ENCODE results near the gene LRRC42.

Gene LRRC42

GRCh38 chr1:53951697-53952096 is 5.5 kb downstream of the LRRC42 start:
- Histone ChIP-seq H3K27ac (ENCODE audit: low read length) (no peak overlapping the region), H3K36me3 (ENCODE audit: control insufficient read depth, insufficient read depth, low read length) (no peaks in the 10 kb centered on the region), H3K9me3 (ENCODE audit: control insufficient read depth, insufficient read depth, low read length) (no peaks in the 10 kb centered on the region), H3K4me3 (ENCODE audit: low read length) (no peak overlapping the region), H3K4me1 (ENCODE audit: control insufficient read depth, insufficient read depth, low read length) (no peaks in the 10 kb centered on the region), H3K27me3 (ENCODE audit: control insufficient read depth, insufficient read depth, low read length) (no peaks in the 10 kb centered on the region)
- DNase-seq (ENCODE audit: low read depth, low spot score), result no peak
- WGBS (ENCODE audit: insufficient coverage, insufficient read length), result no CpG with 5 or more reads among the region's 5 CpGs

GRCh38 chr1:53954128-53954527 is 8.0 kb downstream of the LRRC42 start:
- Histone ChIP-seq H3K27me3 (ENCODE audit: control insufficient read depth, insufficient read depth, low read length) (no peaks in the 10 kb centered on the region), H3K4me1 (ENCODE audit: control insufficient read depth, insufficient read depth, low read length) (no peaks in the 10 kb centered on the region), H3K4me3 (ENCODE audit: low read length) (no peak overlapping the region), H3K9me3 (ENCODE audit: control insufficient read depth, insufficient read depth, low read length) (no peaks in the 10 kb centered on the region), H3K27ac (ENCODE audit: low read length) (no peak overlapping the region), H3K36me3 (ENCODE audit: control insufficient read depth, insufficient read depth, low read length) (no peaks in the 10 kb centered on the region)
- WGBS (ENCODE audit: insufficient coverage, insufficient read length), result no CpG with 5 or more reads among the region's 2 CpGs
- DNase-seq (ENCODE audit: low read depth, low spot score), result no peak

- H3K36me3 ChIP-seq (ENCODE audit: control insufficient read depth, insufficient read depth, low read length), result peaks cover 2% of the 10 kb centered on the region; the same call in 1 of the 2 replicates
- no peak overlapping the region for H3K4me3 ChIP-seq (ENCODE audit: low read length)
- H3K27ac ChIP-seq (ENCODE audit: low read length), result no peak overlapping the region
- DNase-seq (ENCODE audit: low read depth, low spot score), result no peak
- no peaks in the 10 kb centered on the region for H3K4me1 ChIP-seq (ENCODE audit: control insufficient read depth, insufficient read depth, low read length)
- no peaks in the 10 kb centered on the region for H3K9me3 ChIP-seq (ENCODE audit: control insufficient read depth, insufficient read depth, low read length)
- H3K27me3 ChIP-seq (ENCODE audit: control insufficient read depth, insufficient read depth, low read length), result no peaks in the 10 kb centered on the region
- no CpG with 5 or more reads among the region's 3 CpGs for WGBS (ENCODE audit: insufficient coverage, insufficient read length)
Measured at GRCh38 chr1:53956308-53957168, 10.4 kb downstream of the LRRC42 start.

- no peaks in the 10 kb centered on the region for H3K4me1 ChIP-seq (ENCODE audit: control insufficient read depth, insufficient read depth, low read length)
- no CpG with 5 or more reads among the region's 3 CpGs for WGBS (ENCODE audit: insufficient coverage, insufficient read length)
- no peak overlapping the region for H3K27ac ChIP-seq (ENCODE audit: low read length)
- H3K27me3 ChIP-seq (ENCODE audit: control insufficient read depth, insufficient read depth, low read length), result no peaks in the 10 kb centered on the region
- H3K36me3 ChIP-seq (ENCODE audit: control insufficient read depth, insufficient read depth, low read length), result peaks cover 4% of the 10 kb centered on the region; the same call in 1 of the 2 replicates
- H3K4me3 ChIP-seq (ENCODE audit: low read length), result no peak overlapping the region
- no peaks in the 10 kb centered on the region for H3K9me3 ChIP-seq (ENCODE audit: control insufficient read depth, insufficient read depth, low read length)
- no peak for DNase-seq (ENCODE audit: low read depth, low spot score)
Measured at GRCh38 chr1:53957194-53957818, 11.2 kb downstream of the LRRC42 start.

- peaks cover 13% of the 10 kb centered on the region for H3K36me3 ChIP-seq (ENCODE audit: control insufficient read depth, insufficient read depth, low read length)
- no peak for DNase-seq (ENCODE audit: low read depth, low spot score)
Measured at GRCh38 chr1:53959664-53960250, 13.6 kb downstream of the LRRC42 start.

GRCh38 chr1:53962395-53962794 is 16.2 kb downstream of the LRRC42 start:
- Histone ChIP-seq H3K36me3 (ENCODE audit: control insufficient read depth, insufficient read depth, low read length) (peaks cover 15% of the 10 kb centered on the region), H3K4me3 (ENCODE audit: low read length) (no peak overlapping the region), H3K9me3 (ENCODE audit: control insufficient read depth, insufficient read depth, low read length) (no peaks in the 10 kb centered on the region), H3K27ac (ENCODE audit: low read length) (no peak overlapping the region), H3K27me3 (ENCODE audit: control insufficient read depth, insufficient read depth, low read length) (no peaks in the 10 kb centered on the region), H3K4me1 (ENCODE audit: control insufficient read depth, insufficient read depth, low read length) (no peaks in the 10 kb centered on the region)
- DNase-seq (ENCODE audit: low read depth, low spot score), result no peak
- WGBS (ENCODE audit: insufficient coverage, insufficient read length), result no CpG with 5 or more reads among the region's 4 CpGs

More at GRCh38 chr1:53959664-53960250, 13.6 kb downstream of the LRRC42 start:
- no peaks in the 10 kb centered on the region for H3K27me3 ChIP-seq (ENCODE audit: control insufficient read depth, insufficient read depth, low read length)
- H3K4me3 ChIP-seq (ENCODE audit: low read length), result no peak overlapping the region
- H3K4me1 ChIP-seq (ENCODE audit: control insufficient read depth, insufficient read depth, low read length), result no peaks in the 10 kb centered on the region
- no peaks in the 10 kb centered on the region for H3K9me3 ChIP-seq (ENCODE audit: control insufficient read depth, insufficient read depth, low read length)
- no peak overlapping the region for H3K27ac ChIP-seq (ENCODE audit: low read length)

GRCh38 chr1:53963460-53963859 is 17.3 kb downstream of the LRRC42 start:
- Histone ChIP-seq H3K9me3 (ENCODE audit: control insufficient read depth, insufficient read depth, low read length) (no peaks in the 10 kb centered on the region), H3K27ac (ENCODE audit: low read length) (no peak overlapping the region), H3K4me1 (ENCODE audit: control insufficient read depth, insufficient read depth, low read length) (no peaks in the 10 kb centered on the region), H3K4me3 (ENCODE audit: low read length) (no peak overlapping the region), H3K36me3 (ENCODE audit: control insufficient read depth, insufficient read depth, low read length) (peaks cover 18% of the 10 kb centered on the region), H3K27me3 (ENCODE audit: control insufficient read depth, insufficient read depth, low read length) (no peaks in the 10 kb centered on the region)
- 100% methylated on average over 2 of the region's 4 CpGs for WGBS (ENCODE audit: insufficient coverage, insufficient read length)
- DNase-seq (ENCODE audit: low read depth, low spot score), result no peak

- 100% methylated on average over 2 of the region's 5 CpGs for WGBS (ENCODE audit: insufficient coverage, insufficient read length)
- H3K36me3 ChIP-seq (ENCODE audit: control insufficient read depth, insufficient read depth, low read length), result peaks cover 18% of the 10 kb centered on the region
- no peak for DNase-seq (ENCODE audit: low read depth, low spot score)
Measured at GRCh38 chr1:53964109-53964508, 18.0 kb downstream of the LRRC42 start.

GRCh38 chr1:53966794-53967193 is 20.6 kb downstream of the LRRC42 start:
- Histone ChIP-seq H3K9me3 (ENCODE audit: control insufficient read depth, insufficient read depth, low read length) (no peaks in the 10 kb centered on the region), H3K27me3 (ENCODE audit: control insufficient read depth, insufficient read depth, low read length) (no peaks in the 10 kb centered on the region), H3K4me1 (ENCODE audit: control insufficient read depth, insufficient read depth, low read length) (no peaks in the 10 kb centered on the region), H3K4me3 (ENCODE audit: low read length) (no peak overlapping the region), H3K36me3 (ENCODE audit: control insufficient read depth, insufficient read depth, low read length) (peaks cover 16% of the 10 kb centered on the region), H3K27ac (ENCODE audit: low read length) (no peak overlapping the region)
- no CpG with 5 or more reads among the region's 3 CpGs for WGBS (ENCODE audit: insufficient coverage, insufficient read length)
- no peak for DNase-seq (ENCODE audit: low read depth, low spot score)

More at GRCh38 chr1:53964109-53964508, 18.0 kb downstream of the LRRC42 start:
- Histone ChIP-seq H3K4me3 (ENCODE audit: low read length) (no peak overlapping the region), H3K4me1 (ENCODE audit: control insufficient read depth, insufficient read depth, low read length) (no peaks in the 10 kb centered on the region), H3K9me3 (ENCODE audit: control insufficient read depth, insufficient read depth, low read length) (no peaks in the 10 kb centered on the region), H3K27ac (ENCODE audit: low read length) (no peak overlapping the region), H3K27me3 (ENCODE audit: control insufficient read depth, insufficient read depth, low read length) (no peaks in the 10 kb centered on the region)

GRCh38 chr1:53967409-53968124 is 21.4 kb downstream of the LRRC42 start:
- no peak overlapping the region for H3K27ac ChIP-seq (ENCODE audit: low read length)
- DNase-seq (ENCODE audit: low read depth, low spot score), result no peak
- H3K4me1 ChIP-seq (ENCODE audit: control insufficient read depth, insufficient read depth, low read length), result no peaks in the 10 kb centered on the region
- WGBS (ENCODE audit: insufficient coverage, insufficient read length), result no CpG with 5 or more reads among the region's 7 CpGs
- no peak overlapping the region for H3K4me3 ChIP-seq (ENCODE audit: low read length)
- H3K36me3 ChIP-seq (ENCODE audit: control insufficient read depth, insufficient read depth, low read length), result peaks cover 12% of the 10 kb centered on the region
- H3K9me3 ChIP-seq (ENCODE audit: control insufficient read depth, insufficient read depth, low read length), result no peaks in the 10 kb centered on the region
- no peaks in the 10 kb centered on the region for H3K27me3 ChIP-seq (ENCODE audit: control insufficient read depth, insufficient read depth, low read length)
